Astrocyte (in vitro differentiated cells and primary cell): ENCODE measurements around the gene TMED10.

ENCODE experiments used
- EZH2 ChIP-seq: IDR thresholded peaks from 2 replicates; pipeline ENCODE4 v1.6.1; 2012; ENCODE audit warnings: mild to moderate bottlenecking, low read length, inconsistent platforms; ENCODE audit not compliant: insufficient read depth
- TF ChIP-seq, protein P1 (sequence below): IDR thresholded peaks from 2 replicates; pipeline ENCODE4 v1.5.1; 2011; ENCODE audit warnings: low read depth, mild to moderate bottlenecking, inconsistent platforms, low read length, moderate library complexity; ENCODE audit not compliant: insufficient read depth

DNA sequence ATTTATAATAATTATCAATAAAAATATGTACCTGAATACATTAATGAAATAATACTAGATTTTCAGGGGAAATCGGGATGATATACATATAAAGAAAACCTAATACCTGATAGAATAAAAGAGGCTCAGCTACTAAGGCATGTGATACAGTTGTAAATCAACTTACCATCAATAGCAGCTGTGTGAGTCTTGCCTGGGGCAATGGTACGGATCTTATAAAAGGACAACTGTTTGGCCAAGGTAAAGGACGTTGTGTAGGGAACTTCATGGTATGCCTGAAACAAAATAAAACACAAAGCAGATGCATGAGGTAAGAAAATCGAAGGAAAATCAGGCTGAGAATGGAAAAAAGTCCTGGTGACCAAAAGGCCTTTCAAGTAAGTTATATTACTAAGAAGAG is 74.9 kb downstream of the TMED10 start:
- no peak for TF ChIP-seq EZH2
- TF ChIP-seq, protein P1, sequence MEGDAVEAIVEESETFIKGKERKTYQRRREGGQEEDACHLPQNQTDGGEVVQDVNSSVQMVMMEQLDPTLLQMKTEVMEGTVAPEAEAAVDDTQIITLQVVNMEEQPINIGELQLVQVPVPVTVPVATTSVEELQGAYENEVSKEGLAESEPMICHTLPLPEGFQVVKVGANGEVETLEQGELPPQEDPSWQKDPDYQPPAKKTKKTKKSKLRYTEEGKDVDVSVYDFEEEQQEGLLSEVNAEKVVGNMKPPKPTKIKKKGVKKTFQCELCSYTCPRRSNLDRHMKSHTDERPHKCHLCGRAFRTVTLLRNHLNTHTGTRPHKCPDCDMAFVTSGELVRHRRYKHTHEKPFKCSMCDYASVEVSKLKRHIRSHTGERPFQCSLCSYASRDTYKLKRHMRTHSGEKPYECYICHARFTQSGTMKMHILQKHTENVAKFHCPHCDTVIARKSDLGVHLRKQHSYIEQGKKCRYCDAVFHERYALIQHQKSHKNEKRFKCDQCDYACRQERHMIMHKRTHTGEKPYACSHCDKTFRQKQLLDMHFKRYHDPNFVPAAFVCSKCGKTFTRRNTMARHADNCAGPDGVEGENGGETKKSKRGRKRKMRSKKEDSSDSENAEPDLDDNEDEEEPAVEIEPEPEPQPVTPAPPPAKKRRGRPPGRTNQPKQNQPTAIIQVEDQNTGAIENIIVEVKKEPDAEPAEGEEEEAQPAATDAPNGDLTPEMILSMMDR = no peak
